Measurements from ENCODE around the gene TCF25. TPM values are rescaled to one million over a fixed set of nuclear protein-coding genes. Genes with fewer than 3 reads are reported as not detected.
"Not testable (repeated sequence)": the region's sequence is repeated elsewhere in the genome, so short reads cannot be mapped to it uniquely, and the experiment has no call there.

Gene TCF25
- total and polyA plus RNA-seq, 4 donors: 47.6 to 273 (median 216) TPM

DNA sequence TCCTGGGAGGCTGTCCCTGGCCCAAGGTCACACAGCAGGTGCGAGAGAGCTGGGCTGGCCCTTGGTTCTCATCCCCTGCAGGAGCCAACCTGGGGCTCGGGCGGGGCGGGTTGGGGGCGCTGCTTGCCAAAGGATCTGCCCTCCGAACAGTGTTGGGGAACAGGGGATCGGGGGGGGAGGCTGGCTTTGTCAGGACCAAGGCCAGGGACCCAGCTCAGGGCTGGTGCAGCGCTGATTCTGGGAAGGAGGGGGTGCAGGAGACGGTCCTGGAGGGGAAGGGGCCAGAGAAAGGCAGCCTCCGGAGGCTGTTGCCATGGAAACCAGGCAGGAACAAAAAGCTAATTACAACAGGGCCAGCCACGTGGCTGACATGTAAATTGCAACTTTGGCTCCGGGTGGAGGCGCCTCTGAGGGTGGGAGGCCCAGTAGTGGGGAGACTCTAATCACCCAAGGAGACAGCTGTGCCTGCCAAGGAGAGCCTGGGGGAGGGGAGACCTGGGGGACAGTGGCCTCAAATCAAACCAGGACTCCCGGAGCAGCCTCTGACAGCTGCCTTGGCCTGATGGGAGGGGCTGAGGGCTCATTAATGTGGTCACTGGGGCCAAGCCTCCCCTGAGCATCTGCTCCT, 51.0 kb downstream of the TCF25 start:
- Histone ChIP-seq H3K27ac (ENCODE audit: low read depth in 1 of 2, low read length in 2 of 2) (no peak overlapping the region), H3K9me3 (ENCODE audit: control insufficient read depth, low read length) (no peaks in the 10 kb centered on the region), H3K27me3 (ENCODE audit: control insufficient read depth in 1 of 2, insufficient read depth in 2 of 2, low read length in 1 of 2) (peaks cover 0 to 2% of the 10 kb centered on the region in 2 donors), H3K4me3 (ENCODE audit: low read length in 2 of 2) (no peak overlapping the region), H3K4me1 (ENCODE audit: control insufficient read depth in 1 of 2, insufficient read depth in 2 of 2, low read length in 2 of 2) (no peaks in the 10 kb centered on the region), H3K36me3 (ENCODE audit: control insufficient read depth in 1 of 2, insufficient read depth in 2 of 2, low read length in 1 of 2) (no peaks in the 10 kb centered on the region)
- intact Hi-C loops (cut with DNase I): loop anchor here in 1 of 2 donors (10.0 kb wide), 1 partner anchor 100 kb away; no protein-coding TSS in a partner anchor
- ATAC-seq (ENCODE audit: low FRiP score) (no peak), DNase-seq (peak; percentile 54 to 79)
- WGBS, 2 donors: 2% methylated on average over 14 of the region's 14 CpGs

DNA sequence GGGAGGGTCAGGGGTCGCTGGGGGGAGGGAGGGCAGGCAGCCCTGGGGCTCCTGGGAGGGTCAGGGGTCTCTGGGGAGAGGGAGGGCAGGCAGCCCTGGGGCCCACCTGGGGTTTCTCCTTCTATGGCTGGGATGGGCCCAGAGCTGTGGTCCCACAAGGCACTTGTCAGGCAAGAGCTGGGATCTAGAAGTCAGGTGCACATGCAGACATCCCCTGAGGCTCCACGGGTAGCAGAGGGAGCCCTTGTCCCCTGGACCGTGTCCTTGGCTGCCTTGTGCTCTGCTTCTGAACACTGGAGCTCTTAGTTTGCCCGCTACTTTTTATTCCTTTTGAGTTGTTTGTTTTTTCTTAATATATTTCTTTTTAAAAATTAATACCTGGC, 51.5 kb downstream of the TCF25 start:
- ATAC-seq (ENCODE audit: low FRiP score) (no peak), DNase-seq (no peak)
- Histone ChIP-seq H3K27ac (ENCODE audit: low read depth in 1 of 2, low read length in 2 of 2) (no peak overlapping the region), H3K27me3 (ENCODE audit: control insufficient read depth in 1 of 2, insufficient read depth in 2 of 2, low read length in 1 of 2) (peaks cover 0 to 2% of the 10 kb centered on the region in 2 donors), H3K36me3 (ENCODE audit: control insufficient read depth in 1 of 2, insufficient read depth in 2 of 2, low read length in 1 of 2) (no peaks in the 10 kb centered on the region), H3K4me1 (ENCODE audit: control insufficient read depth in 1 of 2, insufficient read depth in 2 of 2, low read length in 2 of 2) (no peaks in the 10 kb centered on the region), H3K4me3 (ENCODE audit: low read length in 2 of 2) (no peak overlapping the region), H3K9me3 (ENCODE audit: control insufficient read depth, low read length) (no peaks in the 10 kb centered on the region)
- 21 to 30% methylated on average over 3 to 4 of the region's 4 CpGs for WGBS, 2 donors
- intact Hi-C loops (cut with DNase I): loop anchor here in 1 of 2 donors (10.0 kb wide), 1 partner anchor 100 kb away; no protein-coding TSS in a partner anchor

DNA sequence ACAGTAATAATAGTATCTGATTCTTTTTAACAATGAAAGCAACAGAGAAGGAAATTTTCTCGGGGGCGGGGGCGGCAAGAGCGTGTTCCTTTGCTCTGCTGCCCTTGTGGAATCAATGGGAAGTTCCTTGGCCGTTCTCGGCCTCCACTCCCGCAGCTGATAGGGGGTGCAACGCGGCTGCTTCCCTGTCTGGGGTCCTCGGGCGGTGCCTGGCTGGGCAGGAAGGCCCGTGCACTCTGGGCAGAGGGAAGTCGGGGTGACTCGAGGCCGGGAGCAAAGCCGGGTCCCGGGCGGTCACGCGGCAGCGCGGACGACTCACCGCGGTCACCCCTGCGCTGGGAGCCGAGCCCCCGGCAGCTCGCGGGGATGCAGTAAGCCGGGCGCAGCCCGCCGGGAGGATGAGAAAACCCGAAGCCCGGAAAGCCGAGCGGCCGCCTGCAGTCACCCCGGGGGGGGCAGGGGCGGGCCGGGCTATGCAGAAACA, 52.2 kb downstream of the TCF25 start:
- no peak for ATAC-seq (ENCODE audit: low FRiP score)
- Histone ChIP-seq H3K36me3 (ENCODE audit: control insufficient read depth in 1 of 2, insufficient read depth in 2 of 2, low read length in 1 of 2) (no peaks in the 10 kb centered on the region), H3K4me1 (ENCODE audit: control insufficient read depth in 1 of 2, insufficient read depth in 2 of 2, low read length in 2 of 2) (no peaks in the 10 kb centered on the region), H3K27ac (ENCODE audit: low read depth in 1 of 2, low read length in 2 of 2) (no peak overlapping the region), H3K4me3 (ENCODE audit: low read length in 2 of 2) (no peak overlapping the region), H3K9me3 (ENCODE audit: control insufficient read depth, low read length) (no peaks in the 10 kb centered on the region), H3K27me3 (ENCODE audit: control insufficient read depth in 1 of 2, insufficient read depth in 2 of 2, low read length in 1 of 2) (peaks cover 0 to 2% of the 10 kb centered on the region in 2 donors)
- 1 to 3% methylated on average over 28 to 42 of the region's 42 CpGs for WGBS, 2 donors
- DNase-seq: peak in 1 of 2 donors; percentile 53
- intact Hi-C loops (cut with DNase I): loop anchor here in 1 of 2 donors (10.0 kb wide), 1 partner anchor 99 kb away; no protein-coding TSS in a partner anchor

DNA sequence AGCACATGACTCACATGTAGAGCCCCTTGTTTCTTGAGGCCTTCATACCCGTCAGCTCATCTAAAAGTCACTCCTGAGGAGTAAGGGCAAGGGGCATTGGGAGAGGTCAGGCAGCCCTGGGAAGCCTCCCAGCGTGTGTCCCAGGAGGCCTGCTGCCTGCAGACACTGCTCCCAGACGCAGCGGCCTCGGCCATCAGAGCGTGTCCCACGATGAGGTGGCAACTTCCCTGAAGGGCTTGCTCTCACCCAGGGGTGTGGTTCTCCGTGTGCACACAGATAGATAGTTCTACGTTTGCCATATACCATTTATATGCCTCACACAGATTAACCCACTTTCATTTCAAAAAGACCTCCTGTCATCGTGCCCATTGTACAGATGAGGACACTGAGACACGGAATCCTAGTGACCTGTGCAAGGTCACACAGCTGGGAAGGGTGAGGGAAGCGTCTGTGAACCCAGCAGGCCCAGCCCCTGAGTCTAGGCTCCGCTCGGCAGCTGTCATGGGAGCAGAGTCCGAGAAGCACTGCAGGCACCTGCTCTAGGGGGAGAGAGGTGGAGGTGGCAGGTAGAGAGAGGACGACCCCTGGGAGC, 58.0 kb downstream of the TCF25 start:
- Histone ChIP-seq H3K27ac (ENCODE audit: low read depth in 1 of 2, low read length in 2 of 2) (no peak overlapping the region), H3K4me3 (ENCODE audit: low read length in 2 of 2) (no peak overlapping the region), H3K27me3 (ENCODE audit: control insufficient read depth in 1 of 2, insufficient read depth in 2 of 2, low read length in 1 of 2) (no peaks in the 10 kb centered on the region), H3K9me3 (ENCODE audit: control insufficient read depth, low read length) (no peaks in the 10 kb centered on the region), H3K36me3 (ENCODE audit: control insufficient read depth in 1 of 2, insufficient read depth in 2 of 2, low read length in 1 of 2) (no peaks in the 10 kb centered on the region), H3K4me1 (ENCODE audit: control insufficient read depth in 1 of 2, insufficient read depth in 2 of 2, low read length in 2 of 2) (no peaks in the 10 kb centered on the region)
- ATAC-seq (ENCODE audit: low FRiP score): no peak
- WGBS, 2 donors: 82 to 87% methylated on average over 16 of the region's 16 CpGs
- DNase-seq: no peak
- intact Hi-C loops (cut with DNase I): no loop called here

DNA sequence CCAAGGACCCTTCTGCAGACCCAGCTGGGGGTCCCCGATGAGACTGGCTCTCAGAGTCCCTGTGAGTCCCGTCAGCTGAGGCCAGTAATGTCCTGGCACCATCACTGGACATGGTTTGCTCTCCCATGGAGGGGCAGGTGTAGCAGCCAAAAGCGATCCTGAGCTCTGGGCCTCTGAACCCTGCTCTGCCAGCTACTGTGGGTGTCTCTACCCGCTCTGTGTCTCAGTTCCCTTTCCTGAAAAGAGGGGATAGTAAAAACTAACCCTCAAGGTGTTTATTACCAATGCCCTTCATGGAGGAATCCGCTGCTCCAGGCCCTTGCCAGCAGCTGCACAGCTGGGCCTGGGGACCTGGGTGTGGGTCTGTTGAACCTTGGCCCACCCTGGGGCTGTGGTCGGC, 58.6 kb downstream of the TCF25 start:
- 91 to 99% methylated on average over 6 of the region's 6 CpGs for WGBS, 2 donors
- H3K36me3 ChIP-seq (ENCODE audit: control insufficient read depth in 1 of 2, insufficient read depth in 2 of 2, low read length in 1 of 2): no peaks in the 10 kb centered on the region
- H3K27ac ChIP-seq (ENCODE audit: low read depth in 1 of 2, low read length in 2 of 2): no peak overlapping the region
- H3K4me3 ChIP-seq (ENCODE audit: low read length in 2 of 2): no peak overlapping the region
- H3K9me3 ChIP-seq (ENCODE audit: control insufficient read depth, low read length): no peaks in the 10 kb centered on the region
- ATAC-seq (ENCODE audit: low FRiP score) (no peak), DNase-seq (no peak)
- H3K4me1 ChIP-seq (ENCODE audit: control insufficient read depth in 1 of 2, insufficient read depth in 2 of 2, low read length in 2 of 2): no peaks in the 10 kb centered on the region
- no peaks in the 10 kb centered on the region for H3K27me3 ChIP-seq (ENCODE audit: control insufficient read depth in 1 of 2, insufficient read depth in 2 of 2, low read length in 1 of 2)
- intact Hi-C loops (cut with DNase I): no loop called here

DNA sequence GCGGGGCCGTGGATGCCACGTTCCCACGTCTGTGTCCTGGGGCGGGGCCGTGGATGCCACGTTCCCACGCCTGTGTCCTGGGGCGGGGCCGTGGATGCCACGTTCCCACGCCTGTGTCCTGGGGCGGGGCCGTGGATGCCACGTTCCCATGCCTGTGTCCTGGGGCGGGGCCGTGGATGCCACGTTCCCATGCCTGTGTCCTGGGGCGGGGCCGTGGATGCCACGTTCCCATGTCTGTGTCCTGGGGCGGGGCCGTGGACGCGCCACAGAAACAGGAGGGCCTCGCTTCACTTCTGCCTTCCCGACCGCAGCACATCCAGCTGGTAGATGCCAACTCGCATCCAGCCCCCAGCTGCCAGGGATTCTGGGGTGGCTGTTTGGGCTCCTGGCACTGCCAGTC, 60.6 kb downstream of the TCF25 start:
- H3K27me3 ChIP-seq (ENCODE audit: control insufficient read depth in 1 of 2, insufficient read depth in 2 of 2, low read length in 1 of 2); H3K4me3 ChIP-seq (ENCODE audit: low read length in 2 of 2); H3K4me1 ChIP-seq (ENCODE audit: control insufficient read depth in 1 of 2, insufficient read depth in 2 of 2, low read length in 2 of 2); intact Hi-C loops (cut with DNase I); DNase-seq; H3K36me3 ChIP-seq (ENCODE audit: control insufficient read depth in 1 of 2, insufficient read depth in 2 of 2, low read length in 1 of 2); ATAC-seq (ENCODE audit: low FRiP score); H3K27ac ChIP-seq (ENCODE audit: low read depth in 1 of 2, low read length in 2 of 2); H3K9me3 ChIP-seq (ENCODE audit: control insufficient read depth, low read length): not testable (repeated sequence)
- WGBS, 2 donors: 95 to 96% methylated on average over 26 to 29 of the region's 29 CpGs

DNA sequence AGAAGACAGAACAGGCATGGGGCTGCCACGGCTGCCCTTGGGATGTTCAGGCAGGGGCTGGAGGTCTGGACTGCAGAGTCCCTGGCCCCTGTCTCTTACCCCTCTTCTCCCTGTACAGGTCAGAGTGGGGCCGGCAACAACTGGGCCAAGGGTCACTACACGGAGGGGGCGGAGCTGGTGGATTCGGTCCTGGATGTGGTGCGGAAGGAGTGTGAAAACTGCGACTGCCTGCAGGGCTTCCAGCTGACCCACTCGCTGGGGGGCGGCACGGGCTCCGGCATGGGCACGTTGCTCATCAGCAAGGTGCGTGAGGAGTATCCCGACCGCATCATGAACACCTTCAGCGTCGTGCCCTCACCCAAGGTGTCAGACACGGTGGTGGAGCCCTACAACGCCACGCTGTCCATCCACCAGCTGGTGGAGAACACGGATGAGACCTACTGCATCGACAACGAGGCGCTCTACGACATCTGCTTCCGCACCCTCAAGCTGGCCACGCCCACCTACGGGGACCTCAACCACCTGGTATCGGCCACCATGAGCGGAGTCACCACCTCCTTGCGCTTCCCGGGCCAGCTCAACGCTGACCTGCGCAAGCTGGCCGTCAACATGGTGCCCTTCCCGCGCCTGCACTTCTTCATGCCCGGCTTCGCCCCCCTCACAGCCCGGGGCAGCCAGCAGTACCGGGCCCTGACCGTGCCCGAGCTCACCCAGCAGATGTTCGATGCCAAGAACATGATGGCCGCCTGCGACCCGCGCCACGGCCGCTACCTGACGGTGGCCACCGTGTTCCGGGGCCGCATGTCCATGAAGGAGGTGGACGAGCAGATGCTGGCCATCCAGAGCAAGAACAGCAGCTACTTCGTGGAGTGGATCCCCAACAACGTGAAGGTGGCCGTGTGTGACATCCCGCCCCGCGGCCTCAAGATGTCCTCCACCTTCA, 61.5 kb downstream of the TCF25 start:
- ATAC-seq (ENCODE audit: low FRiP score) (no peak), DNase-seq (no peak)
- Histone ChIP-seq H3K27ac (ENCODE audit: low read depth in 1 of 2, low read length in 2 of 2) (no peak overlapping the region), H3K9me3 (ENCODE audit: control insufficient read depth, low read length) (no peaks in the 10 kb centered on the region), H3K27me3 (ENCODE audit: control insufficient read depth in 1 of 2, insufficient read depth in 2 of 2, low read length in 1 of 2) (no peaks in the 10 kb centered on the region), H3K36me3 (ENCODE audit: control insufficient read depth in 1 of 2, insufficient read depth in 2 of 2, low read length in 1 of 2) (no peaks in the 10 kb centered on the region), H3K4me1 (ENCODE audit: control insufficient read depth in 1 of 2, insufficient read depth in 2 of 2, low read length in 2 of 2) (no peaks in the 10 kb centered on the region), H3K4me3 (ENCODE audit: low read length in 2 of 2) (no peak overlapping the region)
- intact Hi-C loops (cut with DNase I): no loop called here
- WGBS, 2 donors: 95 to 96% methylated on average over 59 to 61 of the region's 61 CpGs

DNA sequence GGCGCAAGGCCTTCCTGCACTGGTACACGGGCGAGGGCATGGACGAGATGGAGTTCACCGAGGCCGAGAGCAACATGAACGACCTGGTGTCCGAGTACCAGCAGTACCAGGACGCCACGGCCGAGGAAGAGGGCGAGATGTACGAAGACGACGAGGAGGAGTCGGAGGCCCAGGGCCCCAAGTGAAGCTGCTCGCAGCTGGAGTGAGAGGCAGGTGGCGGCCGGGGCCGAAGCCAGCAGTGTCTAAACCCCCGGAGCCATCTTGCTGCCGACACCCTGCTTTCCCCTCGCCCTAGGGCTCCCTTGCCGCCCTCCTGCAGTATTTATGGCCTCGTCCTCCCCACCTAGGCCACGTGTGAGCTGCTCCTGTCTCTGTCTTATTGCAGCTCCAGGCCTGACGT, 62.2 kb downstream of the TCF25 start:
- H3K36me3 ChIP-seq (ENCODE audit: control insufficient read depth in 1 of 2, insufficient read depth in 2 of 2, low read length in 1 of 2); DNase-seq; intact Hi-C loops (cut with DNase I); H3K27me3 ChIP-seq (ENCODE audit: control insufficient read depth in 1 of 2, insufficient read depth in 2 of 2, low read length in 1 of 2); H3K4me1 ChIP-seq (ENCODE audit: control insufficient read depth in 1 of 2, insufficient read depth in 2 of 2, low read length in 2 of 2); ATAC-seq (ENCODE audit: low FRiP score); H3K9me3 ChIP-seq (ENCODE audit: control insufficient read depth, low read length); H3K27ac ChIP-seq (ENCODE audit: low read depth in 1 of 2, low read length in 2 of 2); H3K4me3 ChIP-seq (ENCODE audit: low read length in 2 of 2): not testable (repeated sequence)
- WGBS, 2 donors: 91 to 92% methylated on average over 23 to 27 of the region's 27 CpGs
